Esophagus squamous epithelium (tissue), 5 donors: ENCODE measurements around the gene OR51E1. TPM values are rescaled to one million over a fixed set of nuclear protein-coding genes. Genes with fewer than 3 reads are reported as not detected.

Experiments used
- DNase-seq: peaks from one replicate; lab custom pipeline; 2025; lab: John Stamatoyannopoulos, UW
- H3K27ac ChIP-seq, 4 donors: fragments of 200-600 bp; sonication (generic); one replicate each; pipeline ENCODE4 v1.5.1; 2016 to 2019; ENCODE audit warnings: mild to moderate bottlenecking in 1 of 4
- H3K27me3 ChIP-seq, 4 donors: fragments of 200-600 bp; sonication (generic); 1 replicate in 3 of 4; 2 replicates in 1 of 4; pipeline versions ENCODE4 v1.5.1 to v1.6.0; 2017 to 2021; ENCODE audit warnings: antibody characterized with exemption in 1 of 4
- H3K36me3 ChIP-seq, 3 donors: fragments of 200-600 bp; sonication (generic); one replicate each; pipeline ENCODE4 v1.5.1; 2016 to 2019
- H3K4me1 ChIP-seq, 3 donors: fragments of 200-600 bp; sonication (generic); one replicate each; pipeline ENCODE4 v1.5.1; 2017 to 2019
- H3K4me3 ChIP-seq, 4 donors: fragments of 200-600 bp; sonication (generic); 1 replicate in 3 of 4; 2 replicates in 1 of 4; pipeline ENCODE4 v1.5.1; 2016 to 2019; ENCODE audit warnings: mild to moderate bottlenecking in 2 of 4, moderate library complexity in 1 of 4
- H3K9me3 ChIP-seq, 3 donors: fragments of 200-600 bp; sonication (generic); one replicate each; pipeline ENCODE4 v1.5.1; 2016 to 2019
- POLR2A ChIP-seq, 4 donors: fragments of 450-650 bp; IDR thresholded peaks; one replicate each; pipeline ENCODE4 v1.6.1; 2017; ENCODE audit warnings: antibody characterized with exemption in 4 of 4, mild to moderate bottlenecking in 4 of 4, moderate library complexity in 3 of 4
- WGBS, 2 donors: methylation state at CpG; one replicate each; pipeline ENCODE4 v1.1.5; 2018; 5-methylcytosine and 5-hydroxymethylcytosine counted together
- intact Hi-C: fragments of 100-400 bp; cut with DNase I; formaldehyde crosslinking; loops from one replicate; pipeline ENCODE4 v1.15.0; 2022
- total RNA-seq, 4 donors: library from RNA; depleted of rRNA; stranded (reverse); fragments of >200 nt; gene quantifications; one replicate each; pipeline ENCODE4 v1.1.0, GENCODE V29; 2016
- TF ChIP-seq, protein P1 (sequence below), 6 experiments: fragments of 450-650 bp in 4 of 6; fragments of 200-600 bp in 2 of 6; sonication (generic) in 2 of 6; IDR thresholded peaks; one replicate each; pipeline ENCODE4 v1.5.1; 2016 to 2019; ENCODE audit warnings: antibody characterized with exemption in 6 of 6, mild to moderate bottlenecking in 4 of 6, moderate library complexity in 4 of 6
- donor health status: DM: yes; HTN: yes; CAD: no.

Gene OR51E1
- total RNA-seq, 4 donors from 2014 or later = 0.12 TPM; not detected in 3

DNA sequence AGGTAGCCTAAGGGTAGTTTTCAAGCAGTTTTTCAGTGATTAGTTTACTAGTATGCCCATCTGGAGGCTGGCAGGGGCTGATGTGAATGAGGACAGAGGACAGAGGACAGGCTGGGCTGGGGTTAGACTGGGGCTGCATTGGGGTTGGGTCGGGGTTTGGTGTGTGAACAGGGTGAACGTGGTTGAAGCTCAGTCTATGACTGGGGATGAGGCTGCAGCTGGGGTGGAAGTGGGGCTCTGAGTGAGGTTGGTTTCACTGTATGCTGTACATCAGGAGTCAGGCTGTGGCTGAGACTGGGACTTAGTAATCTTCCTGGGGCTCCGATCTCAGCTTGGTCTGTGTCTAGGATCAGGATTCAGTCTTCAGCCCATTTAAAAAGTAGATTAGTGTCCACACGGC lies 451 bp downstream of the OR51E1 start:
- H3K27ac ChIP-seq = no peak overlapping the region
- 50 to 63% methylated on average over 4 of the region's 4 CpGs for WGBS, 2 donors
- intact Hi-C loops = no loop called here

DNA sequence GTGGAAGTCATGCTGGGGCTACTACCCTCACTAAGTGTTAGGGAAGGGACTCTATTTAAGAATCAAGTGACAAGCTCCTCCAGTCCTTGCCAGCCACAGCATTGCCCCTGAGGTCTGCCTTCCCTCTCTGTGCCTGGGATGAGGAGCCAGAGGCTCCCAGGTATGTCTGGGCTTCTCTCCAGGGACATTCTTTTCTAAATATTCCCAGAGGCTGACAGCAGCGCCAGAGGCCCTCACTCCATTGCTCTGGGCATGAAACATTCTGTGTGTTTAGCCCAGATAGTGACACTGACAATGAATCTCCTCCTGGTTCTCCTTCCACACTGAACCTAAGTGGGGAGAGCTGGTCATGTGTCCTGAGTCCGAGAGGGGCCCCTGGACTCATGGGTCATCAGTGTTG lies 2.2 kb downstream of the OR51E1 start:
- Histone ChIP-seq H3K9me3 (no peaks in the 10 kb centered on the region), H3K27ac (no peak overlapping the region), H3K36me3 (no peaks in the 10 kb centered on the region), H3K27me3 (no peaks in the 10 kb centered on the region), H3K4me1 (peaks cover 0 to 5% (median 0%) of the 10 kb centered on the region in 3 donors), H3K4me3 (no peak overlapping the region)
- 63% methylated on average over 2 of the region's 2 CpGs; no CpG with 5 or more reads in 1 of the 2 donors for WGBS, 2 donors
- intact Hi-C loops = no loop called here
- TF ChIP-seq, protein P1, sequence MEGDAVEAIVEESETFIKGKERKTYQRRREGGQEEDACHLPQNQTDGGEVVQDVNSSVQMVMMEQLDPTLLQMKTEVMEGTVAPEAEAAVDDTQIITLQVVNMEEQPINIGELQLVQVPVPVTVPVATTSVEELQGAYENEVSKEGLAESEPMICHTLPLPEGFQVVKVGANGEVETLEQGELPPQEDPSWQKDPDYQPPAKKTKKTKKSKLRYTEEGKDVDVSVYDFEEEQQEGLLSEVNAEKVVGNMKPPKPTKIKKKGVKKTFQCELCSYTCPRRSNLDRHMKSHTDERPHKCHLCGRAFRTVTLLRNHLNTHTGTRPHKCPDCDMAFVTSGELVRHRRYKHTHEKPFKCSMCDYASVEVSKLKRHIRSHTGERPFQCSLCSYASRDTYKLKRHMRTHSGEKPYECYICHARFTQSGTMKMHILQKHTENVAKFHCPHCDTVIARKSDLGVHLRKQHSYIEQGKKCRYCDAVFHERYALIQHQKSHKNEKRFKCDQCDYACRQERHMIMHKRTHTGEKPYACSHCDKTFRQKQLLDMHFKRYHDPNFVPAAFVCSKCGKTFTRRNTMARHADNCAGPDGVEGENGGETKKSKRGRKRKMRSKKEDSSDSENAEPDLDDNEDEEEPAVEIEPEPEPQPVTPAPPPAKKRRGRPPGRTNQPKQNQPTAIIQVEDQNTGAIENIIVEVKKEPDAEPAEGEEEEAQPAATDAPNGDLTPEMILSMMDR (IDR thresholded peaks at IDR 0.05) = no peak
- no peak for TF ChIP-seq POLR2A (IDR thresholded peaks at IDR 0.05)
- no peak for DNase-seq

More for the DNA sequence above, 451 bp downstream of the OR51E1 start:
- TF ChIP-seq, protein P1 (IDR thresholded peaks at IDR 0.05) = no peak
- TF ChIP-seq POLR2A (IDR thresholded peaks at IDR 0.05) = no peak
- no peak for DNase-seq
- peaks cover 0 to 5% (median 0%) of the 10 kb centered on the region in 3 donors for H3K4me1 ChIP-seq
- peak overlapping the region in 1 of 4 donors; percentile 26 for H3K4me3 ChIP-seq
- H3K36me3 ChIP-seq = no peaks in the 10 kb centered on the region
- H3K9me3 ChIP-seq = no peaks in the 10 kb centered on the region
- no peaks in the 10 kb centered on the region for H3K27me3 ChIP-seq

DNA sequence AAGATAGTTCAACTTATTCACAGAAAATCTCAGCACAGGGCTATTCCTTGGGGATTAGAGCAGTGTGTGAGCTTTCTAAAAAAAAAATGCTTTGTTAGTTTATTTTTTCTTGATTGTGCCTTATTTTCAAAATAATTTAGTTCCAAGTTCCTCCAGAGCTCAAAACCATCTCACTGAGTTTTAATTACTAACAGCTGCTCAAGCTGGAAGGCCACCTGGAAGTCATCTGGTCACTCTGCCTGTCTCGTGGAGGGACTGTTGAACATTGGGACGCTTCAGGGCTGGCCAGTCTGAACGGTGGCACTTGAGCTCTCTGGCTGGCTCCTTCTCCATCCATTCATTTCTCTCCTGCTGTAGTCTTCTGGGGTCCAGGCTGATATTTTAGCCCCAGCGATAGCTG lies 4.0 kb downstream of the OR51E1 start:
- intact Hi-C loops = no loop called here
- Histone ChIP-seq H3K4me1 (peaks cover 0 to 5% (median 0%) of the 10 kb centered on the region in 3 donors), H3K36me3 (no peaks in the 10 kb centered on the region), H3K4me3 (no peak overlapping the region), H3K27ac (no peak overlapping the region), H3K9me3 (no peaks in the 10 kb centered on the region), H3K27me3 (no peaks in the 10 kb centered on the region)
- TF ChIP-seq, protein P1 (IDR thresholded peaks at IDR 0.05) = no peak
- TF ChIP-seq POLR2A (IDR thresholded peaks at IDR 0.05) = no peak
- WGBS, 2 donors = 45 to 79% methylated on average over 3 to 4 of the region's 4 CpGs
- no peak for DNase-seq

DNA sequence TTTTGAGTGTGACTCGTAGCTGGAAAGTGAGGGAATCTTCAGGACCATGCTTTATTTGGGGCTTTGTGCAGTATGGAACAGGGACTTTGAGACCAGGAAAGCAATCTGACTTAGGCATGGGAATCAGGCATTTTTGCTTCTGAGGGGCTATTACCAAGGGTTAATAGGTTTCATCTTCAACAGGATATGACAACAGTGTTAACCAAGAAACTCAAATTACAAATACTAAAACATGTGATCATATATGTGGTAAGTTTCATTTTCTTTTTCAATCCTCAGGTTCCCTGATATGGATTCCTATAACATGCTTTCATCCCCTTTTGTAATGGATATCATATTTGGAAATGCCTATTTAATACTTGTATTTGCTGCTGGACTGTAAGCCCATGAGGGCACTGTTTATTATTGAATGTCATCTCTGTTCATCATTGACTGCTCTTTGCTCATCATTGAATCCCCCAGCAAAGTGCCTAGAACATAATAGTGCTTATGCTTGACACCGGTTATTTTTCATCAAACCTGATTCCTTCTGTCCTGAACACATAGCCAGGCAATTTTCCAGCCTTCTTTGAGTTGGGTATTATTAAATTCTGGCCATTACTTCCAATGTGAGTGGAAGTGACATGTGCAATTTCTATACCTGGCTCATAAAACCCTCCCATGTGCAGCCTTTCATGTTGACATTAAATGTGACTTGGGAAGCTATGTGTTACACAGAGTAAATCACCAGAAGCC lies 11.0 kb downstream of the OR51E1 start:
- WGBS, 2 donors = 61 to 93% methylated on average over 2 of the region's 2 CpGs

More for the DNA sequence above, 11.0 kb downstream of the OR51E1 start:
- Histone ChIP-seq H3K9me3 (no peaks in the 10 kb centered on the region), H3K36me3 (no peaks in the 10 kb centered on the region), H3K27ac (no peak overlapping the region), H3K4me1 (no peaks in the 10 kb centered on the region), H3K4me3 (no peak overlapping the region), H3K27me3 (no peaks in the 10 kb centered on the region)
- no peak for TF ChIP-seq POLR2A (IDR thresholded peaks at IDR 0.05)
- TF ChIP-seq, protein P1 (IDR thresholded peaks at IDR 0.05) = no peak
- DNase-seq = no peak
- intact Hi-C loops = no loop called here
